H9 (cell line): ENCODE measurements around the gene NRG2. TPM values are rescaled to one million over a fixed set of nuclear protein-coding genes. Genes with fewer than 3 reads are reported as not detected.

ENCODE experiments used
- DNase-seq: peaks from one replicate; pipeline ENCODE4 v3.0.0-alpha.2; 2017
- H2AFZ ChIP-seq: one replicate; pipeline ENCODE4 v1.6.1; 2013; ENCODE audit warnings: mild to moderate bottlenecking, low read length, control low read depth, moderate library complexity
- H2AK5ac ChIP-seq: 2 replicates; pipeline ENCODE4 v1.6.1; 2013; ENCODE audit warnings: low read length, control low read depth, mixed read lengths; ENCODE audit not compliant: insufficient read length
- H2BK120ac ChIP-seq: one replicate; pipeline ENCODE4 v1.6.1; 2013; ENCODE audit warnings: low read depth, mild to moderate bottlenecking, low read length, control low read depth, inconsistent platforms; ENCODE audit not compliant: poor library complexity, severe bottlenecking
- H2BK12ac ChIP-seq: 2 replicates; pipeline ENCODE4 v1.6.1; 2013; ENCODE audit warnings: low read length, control low read depth, mixed read lengths, low read depth; ENCODE audit not compliant: insufficient read length
- H2BK15ac ChIP-seq: 2 replicates; pipeline ENCODE4 v1.6.1; 2013; ENCODE audit warnings: low read depth, low read length, control low read depth
- H2BK20ac ChIP-seq: one replicate; pipeline ENCODE4 v1.6.1; 2013; ENCODE audit warnings: low read depth, mild to moderate bottlenecking, low read length, control low read depth, inconsistent platforms; ENCODE audit not compliant: poor library complexity, severe bottlenecking
- H2BK5ac ChIP-seq: 2 replicates; pipeline ENCODE4 v1.6.1; 2013; ENCODE audit warnings: low read length, control low read depth, mixed read lengths; ENCODE audit not compliant: insufficient read length
- H3K14ac ChIP-seq: 2 replicates; pipeline ENCODE4 v1.6.1; 2013; ENCODE audit warnings: low read length, control low read depth; ENCODE audit not compliant: insufficient read depth
- H3K18ac ChIP-seq: 2 replicates; pipeline ENCODE4 v1.6.1; 2013; ENCODE audit warnings: low read depth, mild to moderate bottlenecking, mixed read lengths, low read length, control low read depth; ENCODE audit not compliant: insufficient read length
- H3K23ac ChIP-seq: 2 replicates; pipeline ENCODE4 v1.6.1; 2013; ENCODE audit warnings: low read length, control low read depth, mixed read lengths, low read depth; ENCODE audit not compliant: insufficient read length
- H3K23me2 ChIP-seq: 2 replicates; pipeline ENCODE4 v1.6.1; 2013; ENCODE audit warnings: low read depth, mild to moderate bottlenecking, mixed read lengths, low read length, control low read depth; ENCODE audit not compliant: insufficient read length, poor library complexity, severe bottlenecking
- H3K27ac ChIP-seq: 2 replicates; pipeline ENCODE4 v1.5.1; 2013; ENCODE audit warnings: low read length, control low read depth, mixed read lengths, low read depth; ENCODE audit not compliant: insufficient read length
- H3K27me3 ChIP-seq: 2 replicates; pipeline ENCODE4 v1.6.1; 2013; ENCODE audit warnings: low read length, control low read depth, inconsistent platforms; ENCODE audit not compliant: insufficient read depth
- H3K4ac ChIP-seq: 2 replicates; pipeline ENCODE4 v1.6.1; 2013; ENCODE audit warnings: low read depth, mild to moderate bottlenecking, control low read depth, inconsistent platforms, low read length, moderate library complexity
- H3K4me1 ChIP-seq: 2 replicates; pipeline ENCODE4 v1.6.1; 2013; ENCODE audit warnings: low read length, control low read depth, inconsistent platforms; ENCODE audit not compliant: insufficient read depth
- H3K4me2 ChIP-seq: 2 replicates; pipeline ENCODE4 v1.6.1; 2013; ENCODE audit warnings: low read length, control low read depth, mixed read lengths; ENCODE audit not compliant: insufficient read length, insufficient read depth
- H3K56ac ChIP-seq: 2 replicates; pipeline ENCODE4 v1.6.1; 2013; ENCODE audit warnings: low read depth, mild to moderate bottlenecking, mixed read lengths, low read length, control low read depth; ENCODE audit not compliant: insufficient read length
- H3K79me1 ChIP-seq: 2 replicates; pipeline ENCODE4 v1.6.1; 2013; ENCODE audit warnings: low read depth, mild to moderate bottlenecking, moderate library complexity, low read length, control low read depth, inconsistent platforms; ENCODE audit not compliant: insufficient read depth, poor library complexity, severe bottlenecking
- H3K79me2 ChIP-seq: 2 replicates; pipeline ENCODE4 v1.6.1; 2013; ENCODE audit warnings: low read length, control low read depth, inconsistent platforms; ENCODE audit not compliant: insufficient read depth
- H3K9ac ChIP-seq: 2 replicates; pipeline ENCODE4 v1.6.1; 2013; ENCODE audit warnings: low read length, control low read depth, mixed read lengths; ENCODE audit not compliant: insufficient read length; ENCODE audit errors: extremely low read depth
- H3K9me3 ChIP-seq: one replicate; pipeline ENCODE4 v1.6.1; 2013; ENCODE audit warnings: low read depth, low read length, inconsistent platforms; ENCODE audit not compliant: control insufficient read depth
- H3T11ph ChIP-seq: one replicate; pipeline ENCODE4 v1.6.1; 2013; ENCODE audit warnings: mild to moderate bottlenecking, low read length, control low read depth, inconsistent platforms
- H4K20me1 ChIP-seq: one replicate; pipeline ENCODE4 v1.6.1; 2013; ENCODE audit not compliant: control insufficient read depth, insufficient read length, insufficient read depth
- H4K5ac ChIP-seq: 2 replicates; pipeline ENCODE4 v1.6.1; 2013; ENCODE audit warnings: low read depth, mild to moderate bottlenecking, mixed read lengths, low read length, control low read depth; ENCODE audit not compliant: insufficient read length
- H4K8ac ChIP-seq: replicated peaks from 2 replicates; pipeline ENCODE4 v1.6.1; 2013; ENCODE audit warnings: low read length, control low read depth, mixed read lengths, low read depth; ENCODE audit not compliant: insufficient read length
- H4K91ac ChIP-seq: 2 replicates; pipeline ENCODE4 v1.6.1; 2013; ENCODE audit warnings: low read depth, mild to moderate bottlenecking, moderate library complexity, mixed read lengths, low read length, control low read depth; ENCODE audit not compliant: insufficient read length
- H3K27ac Mint-ChIP-seq, 3 experiments: 2 replicates in 2 of 3; 3 replicates in 1 of 3; pipeline ENCODE4 v1.8.0; 2020 to 2021; ENCODE audit warnings: mixed read lengths in 3 of 3, mild to moderate bottlenecking in 1 of 3, moderate library complexity in 1 of 3
- H3K27me3 Mint-ChIP-seq: 2 replicates; pipeline ENCODE4 v1.8.0; 2021; ENCODE audit warnings: low read depth, mild to moderate bottlenecking, moderate library complexity, mixed read lengths
- H3K36me3 Mint-ChIP-seq, 3 experiments: 2 replicates in 2 of 3; 3 replicates in 1 of 3; pipeline ENCODE4 v1.8.0; 2020 to 2021; ENCODE audit warnings: low read depth in 3 of 3, mixed read lengths in 3 of 3; ENCODE audit not compliant: insufficient read depth in 1 of 3
- H3K4me1 Mint-ChIP-seq, 2 experiments: 2 replicates each; pipeline ENCODE4 v1.8.0; 2020; ENCODE audit warnings: mixed read lengths in 2 of 2
- H3K4me3 Mint-ChIP-seq, 2 experiments: 2 replicates in 1 of 2; 3 replicates in 1 of 2; pipeline ENCODE4 v1.8.0; 2020 to 2021; ENCODE audit warnings: mild to moderate bottlenecking in 2 of 2, mixed read lengths in 2 of 2, moderate library complexity in 1 of 2
- H3K9me3 Mint-ChIP-seq, 2 experiments: 2 replicates in 1 of 2; 3 replicates in 1 of 2; pipeline ENCODE4 v1.8.0; 2020; ENCODE audit warnings: mild to moderate bottlenecking in 2 of 2, mixed read lengths in 2 of 2, moderate library complexity in 1 of 2
- CTCF ChIP-seq: fragments of 200-600 bp; sonication (generic); conservative IDR thresholded peaks from 3 replicates; pipeline ENCODE4 v1.8.0; 2021; ENCODE audit warnings: antibody characterized with exemption, mild to moderate bottlenecking
- WGBS: extraction: QIAGEN DNeasy Blood & Tissue Kit; methylation state at CpG from one replicate; pipeline ENCODE4 v1.1.7; 2013; ENCODE audit warnings: missing lambda C conversion rate, low lambda C conversion rate, mixed read lengths; ENCODE audit not compliant: insufficient read length; ENCODE audit errors: extremely low coverage; 5-methylcytosine and 5-hydroxymethylcytosine counted together
- total RNA-seq: library from RNA; stranded (reverse); gene quantifications from 2 replicates; pipeline ENCODE4 v1.2.1, GENCODE V29; 2021

The NRG2 gene
- total RNA-seq, 1 experiment from 2014 or later = not detected

GRCh38 chr5:139878093-139878492 is 165.0 kb downstream of the NRG2 start:
- Histone ChIP-seq H3K23ac (no peak overlapping the region), H3K27ac (no peak overlapping the region), H2BK20ac (no peak overlapping the region), H2BK12ac (no peak overlapping the region), H3K18ac (no peak overlapping the region), H3K56ac (no peak overlapping the region), H2AFZ (no peak overlapping the region), H3K79me2 (no peaks in the 10 kb centered on the region), H3K9ac (no peak overlapping the region), H3K27me3 (no peaks in the 10 kb centered on the region), H3K79me1 (no peaks in the 10 kb centered on the region), H3K14ac (no peak overlapping the region), H3K4ac (no peak overlapping the region), H3T11ph (no peak overlapping the region), H4K91ac (no peak overlapping the region), H2BK5ac (no peak overlapping the region), H3K23me2 (no peaks in the 10 kb centered on the region), H4K20me1 (no peaks in the 10 kb centered on the region), H4K5ac (no peak overlapping the region), H2BK120ac (no peak overlapping the region), H3K4me1 (no peaks in the 10 kb centered on the region), H3K4me2 (no peak overlapping the region), H3K9me3 (no peaks in the 10 kb centered on the region), H4K8ac (no peak overlapping the region), H2AK5ac (no peak overlapping the region), H2BK15ac (no peak overlapping the region)
- H3K4me1 Mint-ChIP-seq = peaks cover 12 to 19% of the 10 kb centered on the region in 2 experiments; a peak in 3 of 4 replicates
- peaks cover 3 to 7% of the 10 kb centered on the region in 2 experiments; a peak in 4 of 5 replicates for H3K9me3 Mint-ChIP-seq
- H3K27ac Mint-ChIP-seq = no peak overlapping the region
- no peak for TF ChIP-seq CTCF
- WGBS = no CpG with 5 or more reads among the region's 3 CpGs
- no peak for DNase-seq
- no peak overlapping the region for H3K4me3 Mint-ChIP-seq
- peaks cover 14% of the 10 kb centered on the region for H3K27me3 Mint-ChIP-seq
- H3K36me3 Mint-ChIP-seq = peaks cover 0 to 6% (median 0%) of the 10 kb centered on the region in 3 experiments; a peak in 2 of 7 replicates
